Spleen (tissue), 13 donors: ENCODE data around the gene HMGA1. TPM values are rescaled to one million over a fixed set of nuclear protein-coding genes. Genes with fewer than 3 reads are reported as not detected.

Experiments
- DNase-seq: peaks from one replicate; pipeline ENCODE4 v3.0.0-alpha.2; 2020
- H3K27ac ChIP-seq, 8 donors: fragments of 200-600 bp; sonication (generic) in 7 of 8; 1 replicate in 4 of 8; 2 replicates in 4 of 8; pipeline versions ENCODE4 v1.5.0 to v1.8.0; 2016 to 2021; ENCODE audit warnings: inconsistent platforms in 4 of 8, mild to moderate bottlenecking in 4 of 8, moderate library complexity in 1 of 8
- H3K27me3 ChIP-seq, 7 donors: fragments of 200-600 bp; sonication (generic) in 6 of 7; replicated peaks in 1 of 7; 1 replicate in 4 of 7; 2 replicates in 3 of 7; pipeline versions ENCODE4 v1.5.0 to v1.8.0; 2016 to 2021; ENCODE audit warnings: inconsistent platforms in 3 of 7, mild to moderate bottlenecking in 1 of 7
- H3K36me3 ChIP-seq, 6 donors: fragments of 200-600 bp; sonication (generic) in 5 of 6; 1 replicate in 4 of 6; 2 replicates in 2 of 6; pipeline versions ENCODE4 v1.5.0 to v1.8.0; 2016 to 2021; ENCODE audit warnings: inconsistent platforms in 2 of 6
- H3K4me1 ChIP-seq, 6 donors: fragments of 200-600 bp; sonication (generic) in 5 of 6; 1 replicate in 3 of 6; 2 replicates in 3 of 6; pipeline versions ENCODE4 v1.5.0 to v1.8.0; 2016 to 2021; ENCODE audit warnings: inconsistent platforms in 3 of 6
- H3K4me3 ChIP-seq, 8 donors: fragments of 200-600 bp; sonication (generic) in 7 of 8; 1 replicate in 4 of 8; 2 replicates in 4 of 8; pipeline versions ENCODE4 v1.5.0 to v1.8.0; 2016 to 2021; ENCODE audit warnings: inconsistent platforms in 4 of 8, mild to moderate bottlenecking in 4 of 8, moderate library complexity in 2 of 8
- H3K9me3 ChIP-seq, 8 donors: fragments of 200-600 bp; sonication (generic) in 7 of 8; 1 replicate in 4 of 8; 2 replicates in 4 of 8; pipeline versions ENCODE4 v1.5.0 to v1.8.0; 2016 to 2021; ENCODE audit warnings: inconsistent platforms in 4 of 8
- CTCF ChIP-seq, 11 experiments: fragments of 200-600 bp in 7 of 11; fragments of 450-650 bp in 4 of 11; sonication (generic) in 4 of 11; IDR thresholded peaks in 8 of 11; conservative IDR thresholded peaks in 3 of 11; 1 replicate in 7 of 11; 2 replicates in 4 of 11; pipeline versions ENCODE4 v1.4.0 to v1.8.0; 2016 to 2021; ENCODE audit warnings: antibody characterized with exemption in 11 of 11, inconsistent platforms in 4 of 11, mild to moderate bottlenecking in 1 of 11
- POLR2A ChIP-seq, 3 donors: fragments of 450-650 bp; IDR thresholded peaks; one replicate each; pipeline ENCODE4 v1.5.1; 2017; ENCODE audit warnings: antibody characterized with exemption in 3 of 3, mild to moderate bottlenecking in 1 of 3
- POLR2AphosphoS5 ChIP-seq, 3 donors: sonication (generic); formaldehyde crosslinking; IDR thresholded peaks; one replicate each; pipeline ENCODE4 v1.5.1; 2017; ENCODE audit warnings: antibody characterized with exemption in 3 of 3
- WGBS, 5 donors: extraction: QIAGEN DNeasy Blood & Tissue Kit in 3 of 5; methylation state at CpG; one replicate each; pipeline versions ENCODE4 v1.1.5 to v1.1.7; 2013 to 2018; 5-methylcytosine and 5-hydroxymethylcytosine counted together
- intact Hi-C: fragments of 100-400 bp; cut with DNase I; formaldehyde crosslinking; loops from one replicate; pipeline ENCODE4 v1.15.0; 2023; ENCODE audit warnings: low total_unique reads
- long read RNA-seq, 2 donors: transcript quantifications; one replicate each; lab custom pipeline, GENCODE V29; 2026
- polyA plus RNA-seq, 3 donors: library from polyadenylated mRNA; stranded (reverse); fragments of 200-250 nt; gene quantifications; one replicate each; pipeline ENCODE4 v1.2.1, GENCODE V29; 2013
- total RNA-seq, 7 donors: library from RNA; depleted of rRNA in 3 of 7; stranded (reverse); fragments of >200 nt in 3 of 7; fragmentation: NEBNext Ultra II Directional in 4 of 7; extraction: Animal tissue kit (Norgen Biotek cat#: 25700) in 4 of 7; gene quantifications; one replicate each; pipeline versions ENCODE4 v1.1.0 to v1.2.1, GENCODE V29; 2016 to 2021
- donor health status: healthy with polysubstance abuse.
- donor health status: DM: no; HTN: no; CAD: no; lungs with moderate emphysema.
- donor health status: DM: no; HTN: no; CAD: no.
- donor health status: Bipolar disorder and iron deficiency.
- donor health status: healthy.
- donor health status: DM: no; HTN: no; CAD: no.
- donor health status: DM: yes; HTN: yes; CAD: no.

The HMGA1 gene
- 100 to 1,000 TPM in 2 of 7 donors, 10 to 100 TPM in 5; 49.9 to 112 (median 73.5) TPM for total RNA-seq
- polyA plus RNA-seq: 100 to 1,000 TPM in 2 of 3 donors, 10 to 100 TPM in 1; 63.7 to 129 (median 109) TPM
- long read RNA-seq, donor 1, transcript HMGA1-205 (5 exons, 2,159 nt): minor isoform, 7 of 71 reads
- long read RNA-seq, donor 1, transcript HMGA1-201 (6 exons, 1,920 nt): major isoform, 26 of 71 reads
- long read RNA-seq, donor 1, transcript HMGA1-204 (6 exons, 1,887 nt): minor isoform, 6 of 71 reads
- long read RNA-seq, donor 1, transcript HMGA1-206 (5 exons, 716 nt): minor isoform, 5 of 71 reads
- long read RNA-seq, donor 1, partial matches to known transcripts: 27 of 71 reads
- long read RNA-seq, donor 1, other reads (novel, unspliced or antisense): 0 of 71 reads
- long read RNA-seq, donor 2, transcript HMGA1-204 (6 exons, 1,887 nt): minor isoform, 18 of 117 reads
- long read RNA-seq, donor 2, transcript HMGA1-201 (6 exons, 1,920 nt): major isoform, 34 of 117 reads
- long read RNA-seq, donor 2, partial matches to known transcripts: 58 of 117 reads
- long read RNA-seq, donor 2, other reads (novel, unspliced or antisense): 0 of 117 reads

GRCh38 chr6:34236443-34237315 is at the start of gene HMGA1:
Gene HMGA1 (plus strand): TSS chr6:34236873. CDS start chr6:34240781, 3,908 bp downstream.
- H3K27ac ChIP-seq: peak within 1 kb of the TSS; percentile 89 to 97 (median 95)
- peak within 1 kb of the TSS; percentile 63 to 87 (median 68) for H3K4me3 ChIP-seq
- intact Hi-C loops: no loop called here
- no peaks in the 10 kb centered on the region for H3K9me3 ChIP-seq
- peaks cover 0 to 17% (median 11%) of the 10 kb centered on the region in 6 donors for H3K36me3 ChIP-seq
- DNase-seq: peak; percentile 98
- WGBS, 5 donors: 0 to 2% (median 1%) methylated on average over 41 to 91 of the region's 91 CpGs
- peak in 2 of 11 experiments; percentile 21 to 26 for TF ChIP-seq CTCF (IDR thresholded peaks at IDR 0.05 in 8 of 11, conservative IDR thresholded peaks at IDR 0.05 in 3 of 11)
- TF ChIP-seq POLR2A (IDR thresholded peaks at IDR 0.05): peak; percentile 90 to 95 (median 94)
- TF ChIP-seq POLR2AphosphoS5 (IDR thresholded peaks at IDR 0.05): peak; percentile 98 to 99 (median 99)
- H3K27me3 ChIP-seq: no peaks in the 10 kb centered on the region
- H3K4me1 ChIP-seq: peaks cover 8 to 53% (median 32%) of the 10 kb centered on the region in 6 donors

DNA sequence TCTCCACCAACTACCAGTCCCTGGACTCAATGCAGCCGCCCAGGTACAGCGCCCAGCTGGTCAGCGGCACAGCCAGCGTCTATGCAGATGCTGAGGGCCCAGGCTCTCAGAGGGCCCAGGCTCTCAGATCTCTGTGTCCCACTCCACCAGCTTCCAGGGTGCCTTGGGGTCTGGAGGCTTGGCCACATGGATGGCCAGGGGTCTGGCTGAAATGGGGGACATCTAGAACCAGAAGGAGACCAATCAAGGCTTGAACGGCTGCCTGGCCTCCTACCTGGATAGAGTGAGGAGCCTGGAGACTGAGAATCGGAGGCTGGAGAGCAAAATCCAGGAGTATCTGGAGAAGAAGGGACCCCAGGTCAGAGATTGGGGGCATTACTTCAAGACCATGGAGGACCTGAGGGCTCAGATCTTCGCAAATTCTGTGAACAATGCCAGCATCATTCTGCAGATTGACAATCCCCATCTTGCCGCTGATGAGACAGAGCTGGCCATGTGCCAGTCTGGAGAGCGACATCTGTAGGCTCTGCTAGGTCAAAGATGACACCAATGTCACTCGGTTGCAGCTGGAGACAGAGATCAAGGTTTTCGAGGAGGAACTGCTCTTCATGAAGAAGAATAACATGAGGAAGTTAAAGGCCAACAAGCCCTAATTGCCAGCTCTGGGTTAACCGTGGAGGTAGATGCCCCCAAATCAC is 46.7 kb upstream of the HMGA1 start:
- Histone ChIP-seq H3K27me3 (no peaks in the 10 kb centered on the region), H3K27ac (peak overlapping the region in 2 of 8 donors; percentile 16 to 21), H3K4me1 (peaks cover 0 to 13% (median 0%) of the 10 kb centered on the region in 6 donors), H3K36me3 (no peaks in the 10 kb centered on the region), H3K9me3 (peaks cover 0 to under 1% (median 0%) of the 10 kb centered on the region in 8 donors), H3K4me3 (no peak overlapping the region)
- WGBS, 5 donors: 62 to 78% (median 67%) methylated on average over 12 of the region's 12 CpGs
- intact Hi-C loops: loop anchor here (10.0 kb wide), 2 partner anchors 225 to 425 kb away; no protein-coding TSS in a partner anchor
- peak; percentile 89 for DNase-seq
- TF ChIP-seq CTCF (IDR thresholded peaks at IDR 0.05 in 8 of 11, conservative IDR thresholded peaks at IDR 0.05 in 3 of 11) (no peak), POLR2AphosphoS5 (IDR thresholded peaks at IDR 0.05) (peak in 1 of 3 donors; percentile 56), POLR2A (IDR thresholded peaks at IDR 0.05) (no peak)

- Histone ChIP-seq H3K27ac (peak overlapping the region in 2 of 8 donors; percentile 16 to 21), H3K27me3 (no peaks in the 10 kb centered on the region), H3K36me3 (no peaks in the 10 kb centered on the region), H3K9me3 (no peaks in the 10 kb centered on the region), H3K4me3 (no peak overlapping the region), H3K4me1 (peaks cover 0 to 13% (median 0%) of the 10 kb centered on the region in 6 donors)
- no peak for TF ChIP-seq CTCF (IDR thresholded peaks at IDR 0.05 in 8 of 11, conservative IDR thresholded peaks at IDR 0.05 in 3 of 11)
- no peak for TF ChIP-seq POLR2AphosphoS5 (IDR thresholded peaks at IDR 0.05)
- no peak for TF ChIP-seq POLR2A (IDR thresholded peaks at IDR 0.05)
- DNase-seq: no peak
- intact Hi-C loops: loop anchor here (10.0 kb wide), 2 partner anchors 224 to 424 kb away; no protein-coding TSS in a partner anchor
- 81 to 92% (median 87%) methylated on average over 12 to 14 of the region's 14 CpGs for WGBS, 5 donors
Measured at GRCh38 chr6:34190504-34191122, 46.1 kb upstream of the HMGA1 start.
